ENCODE measurements around the gene COPS3.
A peak's percentile ranks its signal among the peaks of the same experiment; 100 is the strongest.

GRCh38 chr17:17280613-17281549 is at the start of gene COPS3:
- no peak for TF ChIP-seq CTCF (IDR thresholded peaks at IDR 0.05; ENCODE audit: poor library complexity, severe bottlenecking)
- peak; percentile 84 for TF ChIP-seq REST (IDR thresholded peaks at IDR 0.05; ENCODE audit: borderline replicate concordance)
- peak; percentile 35 for TF ChIP-seq RAD21 (conservative IDR thresholded peaks at IDR 0.05)
- peak; percentile 62 for TF ChIP-seq EP300 (conservative IDR thresholded peaks at IDR 0.05; ENCODE audit: poor library complexity, severe bottlenecking)
- TF ChIP-seq EZH2 (IDR thresholded peaks at IDR 0.05; ENCODE audit: borderline replicate concordance, insufficient read depth, low read length, poor library complexity, severe bottlenecking), result no peak
